ENCODE data around the gene BMP6. TPM values are rescaled to one million over a fixed set of nuclear protein-coding genes. Genes with fewer than 3 reads are reported as not detected.

BMP6 gene
- total and polyA plus RNA-seq, 10 of the 15 experiments (the other 5 are each of a cell fraction or from before 2014, with no cell fraction given), result 0.02 to 0.15 (median 0.05) TPM; not detected in 5

DNA sequence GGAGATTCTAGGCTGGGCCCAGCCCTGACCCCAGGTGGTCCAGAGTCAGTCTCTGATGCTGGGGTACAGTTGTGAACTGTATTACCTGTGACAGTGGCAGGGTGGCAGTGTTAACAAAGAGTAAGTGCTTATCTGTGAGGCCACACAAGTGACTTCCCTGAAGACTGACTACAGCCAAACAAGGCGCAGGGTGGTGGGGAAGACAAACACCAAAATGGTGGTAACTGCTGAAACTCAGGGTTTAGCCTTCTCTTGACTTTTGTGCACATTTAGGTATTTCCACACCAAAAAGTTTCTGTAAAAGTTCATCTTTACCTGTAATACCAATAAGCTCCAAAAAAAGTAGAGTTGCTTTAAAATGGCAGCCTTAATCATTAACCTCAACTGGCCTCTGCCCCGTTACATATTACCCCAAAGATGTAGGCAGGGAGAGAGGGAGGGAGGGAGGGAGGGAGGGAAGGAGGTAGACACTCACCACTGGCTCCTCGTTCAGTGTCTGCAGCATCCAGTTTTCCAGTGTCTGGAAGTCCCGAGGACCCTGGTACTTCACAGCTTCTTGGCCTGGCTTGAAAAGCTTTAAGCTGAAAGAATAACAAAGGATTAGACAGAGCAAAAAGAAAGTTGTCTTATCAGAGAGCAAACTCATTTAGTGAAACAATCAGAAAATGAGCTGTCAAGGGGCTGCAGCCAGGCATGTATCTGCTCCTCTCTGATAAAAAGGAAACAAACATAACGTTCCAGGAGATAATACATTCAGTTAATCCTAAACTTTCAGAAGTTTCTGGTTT lies 173.4 kb downstream of the BMP6 start:
- FAIRE-seq (peak; percentile 38), DNase-seq (ENCODE audit: low read depth, low spot score) (no peak), ATAC-seq (peak; percentile 77)
- ChIA-PET POLR2A (no interaction called here), RAD21 (ENCODE audit: unreplicated experiment) (interaction anchor here (0.9 to 2.0 kb wide), 6 partner anchors 93 to 320 kb away, joined by 3 to 11 read pairs (median 6); no protein-coding TSS in a partner anchor), SMC1A (ENCODE audit: uncharacterized antibody, unreplicated experiment) (interaction anchor here (0.6 to 3.3 kb wide), 11 partner anchors 10 to 320 kb away, joined by 3 to 20 read pairs (median 3); no protein-coding TSS in a partner anchor), CTCF (interaction anchor here (0.7 to 2.4 kb wide), 11 partner anchors 10 to 320 kb away, joined by 3 to 16 read pairs (median 6); no protein-coding TSS in a partner anchor)
- intact Hi-C loops (cut with micrococcal nuclease; ENCODE audit: unreplicated experiment), result loop anchor here (1.0 to 5.0 kb wide), 3 partner anchors 93 to 177 kb away; partner anchors contain the start of gene BLOC1S5
- Histone ChIP-seq H3K27ac (ENCODE audit: control insufficient read depth, insufficient read depth) (no peak overlapping the region), H4K20me1 (ENCODE audit: control insufficient read depth, insufficient read depth) (peaks cover 6% of the 10 kb centered on the region), H3K4me3 (no peak overlapping the region), H3K4me1 (ENCODE audit: control insufficient read depth, insufficient read depth, low read length) (peaks cover 21% of the 10 kb centered on the region), H3K27me3 (replicated peaks in 1 of 2; ENCODE audit: control insufficient read depth in 2 of 2, insufficient read depth in 2 of 2, low read length in 1 of 2) (no peaks in the 10 kb centered on the region), H3K4me2 (ENCODE audit: control insufficient read depth, insufficient read depth) (no peak overlapping the region), H3K9me3 (replicated peaks; ENCODE audit: control insufficient read depth, insufficient read depth, low read length) (no peaks in the 10 kb centered on the region), H3K36me3 (ENCODE audit: control insufficient read depth in 2 of 2, insufficient read depth in 2 of 2, low read length in 1 of 2) (peaks cover 26 to 65% of the 10 kb centered on the region in 2 experiments), H3K9ac (ENCODE audit: control insufficient read depth, insufficient read depth, low read length) (no peak overlapping the region), H3K79me2 (ENCODE audit: control insufficient read depth, insufficient read depth, low read length) (peaks cover 2% of the 10 kb centered on the region), H2AFZ (ENCODE audit: control insufficient read depth, low read depth, low read length) (no peak overlapping the region)
- in situ Hi-C loops (cut with MboI), result no loop called here
- no TSS peak for BruUV-seq (replicated peaks)
- 70% methylated on average over 5 of the region's 5 CpGs for WGBS (ENCODE audit: insufficient coverage, insufficient replicate concordance, low lambda C conversion rate, missing lambda C conversion rate)
- no peak for TF ChIP-seq BRCA1 (IDR thresholded peaks at IDR 0.05; ENCODE audit: low read depth, low read length)
- TF ChIP-seq, protein P1, sequence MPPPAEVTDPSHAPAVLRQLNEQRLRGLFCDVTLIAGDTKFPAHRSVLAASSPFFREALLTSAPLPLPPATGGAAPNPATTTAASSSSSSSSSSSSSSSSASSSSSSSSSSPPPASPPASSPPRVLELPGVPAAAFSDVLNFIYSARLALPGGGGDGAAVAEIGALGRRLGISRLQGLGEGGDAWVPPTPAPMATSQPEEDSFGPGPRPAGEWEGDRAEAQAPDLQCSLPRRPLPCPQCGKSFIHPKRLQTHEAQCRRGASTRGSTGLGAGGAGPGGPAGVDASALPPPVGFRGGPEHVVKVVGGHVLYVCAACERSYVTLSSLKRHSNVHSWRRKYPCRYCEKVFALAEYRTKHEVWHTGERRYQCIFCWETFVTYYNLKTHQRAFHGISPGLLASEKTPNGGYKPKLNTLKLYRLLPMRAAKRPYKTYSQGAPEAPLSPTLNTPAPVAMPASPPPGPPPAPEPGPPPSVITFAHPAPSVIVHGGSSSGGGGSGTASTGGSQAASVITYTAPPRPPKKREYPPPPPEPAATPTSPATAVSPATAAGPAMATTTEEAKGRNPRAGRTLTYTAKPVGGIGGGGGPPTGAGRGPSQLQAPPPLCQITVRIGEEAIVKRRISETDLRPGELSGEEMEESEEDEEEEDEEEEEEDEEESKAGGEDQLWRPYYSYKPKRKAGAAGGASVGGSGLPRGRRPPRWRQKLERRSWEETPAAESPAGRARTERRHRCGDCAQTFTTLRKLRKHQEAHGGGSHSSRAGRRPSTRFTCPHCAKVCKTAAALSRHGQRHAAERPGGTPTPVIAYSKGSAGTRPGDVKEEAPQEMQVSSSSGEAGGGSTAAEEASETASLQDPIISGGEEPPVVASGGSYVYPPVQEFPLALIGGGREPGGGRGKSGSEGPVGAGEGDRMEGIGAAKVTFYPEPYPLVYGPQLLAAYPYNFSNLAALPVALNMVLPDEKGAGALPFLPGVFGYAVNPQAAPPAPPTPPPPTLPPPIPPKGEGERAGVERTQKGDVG (CRISPR knock-in tag; IDR thresholded peaks at IDR 0.05), result no peak
- TF ChIP-seq TBL1XR1 (IDR thresholded peaks at IDR 0.05; ENCODE audit: low read depth, low read length), result no peak
- TF ChIP-seq, protein P2, sequence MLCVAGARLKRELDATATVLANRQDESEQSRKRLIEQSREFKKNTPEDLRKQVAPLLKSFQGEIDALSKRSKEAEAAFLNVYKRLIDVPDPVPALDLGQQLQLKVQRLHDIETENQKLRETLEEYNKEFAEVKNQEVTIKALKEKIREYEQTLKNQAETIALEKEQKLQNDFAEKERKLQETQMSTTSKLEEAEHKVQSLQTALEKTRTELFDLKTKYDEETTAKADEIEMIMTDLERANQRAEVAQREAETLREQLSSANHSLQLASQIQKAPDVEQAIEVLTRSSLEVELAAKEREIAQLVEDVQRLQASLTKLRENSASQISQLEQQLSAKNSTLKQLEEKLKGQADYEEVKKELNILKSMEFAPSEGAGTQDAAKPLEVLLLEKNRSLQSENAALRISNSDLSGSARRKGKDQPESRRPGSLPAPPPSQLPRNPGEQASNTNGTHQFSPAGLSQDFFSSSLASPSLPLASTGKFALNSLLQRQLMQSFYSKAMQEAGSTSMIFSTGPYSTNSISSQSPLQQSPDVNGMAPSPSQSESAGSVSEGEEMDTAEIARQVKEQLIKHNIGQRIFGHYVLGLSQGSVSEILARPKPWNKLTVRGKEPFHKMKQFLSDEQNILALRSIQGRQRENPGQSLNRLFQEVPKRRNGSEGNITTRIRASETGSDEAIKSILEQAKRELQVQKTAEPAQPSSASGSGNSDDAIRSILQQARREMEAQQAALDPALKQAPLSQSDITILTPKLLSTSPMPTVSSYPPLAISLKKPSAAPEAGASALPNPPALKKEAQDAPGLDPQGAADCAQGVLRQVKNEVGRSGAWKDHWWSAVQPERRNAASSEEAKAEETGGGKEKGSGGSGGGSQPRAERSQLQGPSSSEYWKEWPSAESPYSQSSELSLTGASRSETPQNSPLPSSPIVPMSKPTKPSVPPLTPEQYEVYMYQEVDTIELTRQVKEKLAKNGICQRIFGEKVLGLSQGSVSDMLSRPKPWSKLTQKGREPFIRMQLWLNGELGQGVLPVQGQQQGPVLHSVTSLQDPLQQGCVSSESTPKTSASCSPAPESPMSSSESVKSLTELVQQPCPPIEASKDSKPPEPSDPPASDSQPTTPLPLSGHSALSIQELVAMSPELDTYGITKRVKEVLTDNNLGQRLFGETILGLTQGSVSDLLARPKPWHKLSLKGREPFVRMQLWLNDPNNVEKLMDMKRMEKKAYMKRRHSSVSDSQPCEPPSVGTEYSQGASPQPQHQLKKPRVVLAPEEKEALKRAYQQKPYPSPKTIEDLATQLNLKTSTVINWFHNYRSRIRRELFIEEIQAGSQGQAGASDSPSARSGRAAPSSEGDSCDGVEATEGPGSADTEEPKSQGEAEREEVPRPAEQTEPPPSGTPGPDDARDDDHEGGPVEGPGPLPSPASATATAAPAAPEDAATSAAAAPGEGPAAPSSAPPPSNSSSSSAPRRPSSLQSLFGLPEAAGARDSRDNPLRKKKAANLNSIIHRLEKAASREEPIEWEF (IDR thresholded peaks at IDR 0.05; ENCODE audit: insufficient replicate concordance, low read depth, low read length), result no peak
- TF ChIP-seq RAD21 (IDR thresholded peaks at IDR 0.05; ENCODE audit: insufficient read depth, low read depth, low read length), result peak; percentile 65
- no peak for TF ChIP-seq SIX5 (IDR thresholded peaks at IDR 0.05; ENCODE audit: low read depth, low read length, severe bottlenecking)
- TF ChIP-seq, protein P3, sequence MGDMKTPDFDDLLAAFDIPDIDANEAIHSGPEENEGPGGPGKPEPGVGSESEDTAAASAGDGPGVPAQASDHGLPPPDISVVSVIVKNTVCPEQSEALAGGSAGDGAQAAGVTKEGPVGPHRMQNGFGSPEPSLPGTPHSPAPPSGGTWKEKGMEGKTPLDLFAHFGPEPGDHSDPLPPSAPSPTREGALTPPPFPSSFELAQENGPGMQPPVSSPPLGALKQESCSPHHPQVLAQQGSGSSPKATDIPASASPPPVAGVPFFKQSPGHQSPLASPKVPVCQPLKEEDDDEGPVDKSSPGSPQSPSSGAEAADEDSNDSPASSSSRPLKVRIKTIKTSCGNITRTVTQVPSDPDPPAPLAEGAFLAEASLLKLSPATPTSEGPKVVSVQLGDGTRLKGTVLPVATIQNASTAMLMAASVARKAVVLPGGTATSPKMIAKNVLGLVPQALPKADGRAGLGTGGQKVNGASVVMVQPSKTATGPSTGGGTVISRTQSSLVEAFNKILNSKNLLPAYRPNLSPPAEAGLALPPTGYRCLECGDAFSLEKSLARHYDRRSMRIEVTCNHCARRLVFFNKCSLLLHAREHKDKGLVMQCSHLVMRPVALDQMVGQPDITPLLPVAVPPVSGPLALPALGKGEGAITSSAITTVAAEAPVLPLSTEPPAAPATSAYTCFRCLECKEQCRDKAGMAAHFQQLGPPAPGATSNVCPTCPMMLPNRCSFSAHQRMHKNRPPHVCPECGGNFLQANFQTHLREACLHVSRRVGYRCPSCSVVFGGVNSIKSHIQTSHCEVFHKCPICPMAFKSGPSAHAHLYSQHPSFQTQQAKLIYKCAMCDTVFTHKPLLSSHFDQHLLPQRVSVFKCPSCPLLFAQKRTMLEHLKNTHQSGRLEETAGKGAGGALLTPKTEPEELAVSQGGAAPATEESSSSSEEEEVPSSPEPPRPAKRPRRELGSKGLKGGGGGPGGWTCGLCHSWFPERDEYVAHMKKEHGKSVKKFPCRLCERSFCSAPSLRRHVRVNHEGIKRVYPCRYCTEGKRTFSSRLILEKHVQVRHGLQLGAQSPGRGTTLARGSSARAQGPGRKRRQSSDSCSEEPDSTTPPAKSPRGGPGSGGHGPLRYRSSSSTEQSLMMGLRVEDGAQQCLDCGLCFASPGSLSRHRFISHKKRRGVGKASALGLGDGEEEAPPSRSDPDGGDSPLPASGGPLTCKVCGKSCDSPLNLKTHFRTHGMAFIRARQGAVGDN (IDR thresholded peaks at IDR 0.05), result no peak
- peak; percentile 42; the same call in 1 of the 2 replicates for TF ChIP-seq SMC3 (IDR thresholded peaks at IDR 0.05; ENCODE audit: borderline replicate concordance, low read length)
